Dedifferentiated amniotic fluid mesenchymal stem cell (primary cell): ENCODE measurements around the gene PMS1.
"Not testable (repeated sequence)": the region's sequence is repeated elsewhere in the genome, so short reads cannot be mapped to it uniquely, and the experiment has no call there.

Source experiments
- DNase-seq: peaks from one replicate; pipeline ENCODE4 v3.0.0-alpha.2; 2016; ENCODE audit errors: extremely low spot score

Gene PMS1

DNA sequence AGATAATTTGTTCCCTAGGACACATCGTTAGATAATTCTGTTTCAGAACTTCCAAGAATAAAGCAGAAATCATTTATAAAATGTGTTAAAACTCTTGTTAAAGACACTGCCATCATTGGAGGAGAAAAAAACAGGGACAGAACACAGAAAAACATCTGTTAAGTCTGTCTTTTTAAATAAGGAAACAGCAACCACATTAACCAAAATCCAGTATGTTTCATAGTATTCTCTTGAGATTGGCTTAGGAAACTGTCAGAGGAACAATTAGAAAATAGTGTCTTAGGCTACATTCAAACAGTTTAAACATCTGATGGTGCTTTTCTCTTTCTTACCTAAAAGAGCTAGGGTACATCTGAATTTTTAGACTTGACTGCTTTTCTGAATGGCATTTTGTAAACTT is 81.6 kb downstream of the PMS1 start:
- no peak for DNase-seq

DNA sequence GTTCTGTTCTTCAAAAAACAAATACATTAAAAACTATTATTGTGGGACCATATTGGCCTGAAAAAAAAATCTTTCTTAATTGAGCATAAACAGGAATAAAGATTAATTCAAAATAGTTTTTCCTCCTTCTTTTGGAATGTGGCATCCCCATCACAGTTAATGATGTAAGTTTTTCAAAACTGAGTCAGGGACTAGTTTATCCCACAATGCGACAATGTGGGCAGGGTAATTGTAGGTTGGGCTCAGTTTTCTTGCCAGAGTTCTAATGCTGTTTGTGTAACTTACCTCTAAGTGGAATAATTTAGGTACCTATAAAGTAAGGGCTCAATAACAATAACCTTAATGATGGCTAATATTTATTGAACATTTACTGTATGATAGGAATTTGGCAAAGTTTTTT is 82.0 kb downstream of the PMS1 start:
- peak; percentile 15 for DNase-seq

GRCh38 chr2:189868896-189869295 is 84.6 kb downstream of the PMS1 start:
- no peak for DNase-seq

- DNase-seq, result no peak
These were observed 86.3 kb downstream of the PMS1 start for GRCh38 chr2:189870381-189871085.

GRCh38 chr2:189873696-189874095 is 89.4 kb downstream of the PMS1 start:
- no peak for DNase-seq

DNA sequence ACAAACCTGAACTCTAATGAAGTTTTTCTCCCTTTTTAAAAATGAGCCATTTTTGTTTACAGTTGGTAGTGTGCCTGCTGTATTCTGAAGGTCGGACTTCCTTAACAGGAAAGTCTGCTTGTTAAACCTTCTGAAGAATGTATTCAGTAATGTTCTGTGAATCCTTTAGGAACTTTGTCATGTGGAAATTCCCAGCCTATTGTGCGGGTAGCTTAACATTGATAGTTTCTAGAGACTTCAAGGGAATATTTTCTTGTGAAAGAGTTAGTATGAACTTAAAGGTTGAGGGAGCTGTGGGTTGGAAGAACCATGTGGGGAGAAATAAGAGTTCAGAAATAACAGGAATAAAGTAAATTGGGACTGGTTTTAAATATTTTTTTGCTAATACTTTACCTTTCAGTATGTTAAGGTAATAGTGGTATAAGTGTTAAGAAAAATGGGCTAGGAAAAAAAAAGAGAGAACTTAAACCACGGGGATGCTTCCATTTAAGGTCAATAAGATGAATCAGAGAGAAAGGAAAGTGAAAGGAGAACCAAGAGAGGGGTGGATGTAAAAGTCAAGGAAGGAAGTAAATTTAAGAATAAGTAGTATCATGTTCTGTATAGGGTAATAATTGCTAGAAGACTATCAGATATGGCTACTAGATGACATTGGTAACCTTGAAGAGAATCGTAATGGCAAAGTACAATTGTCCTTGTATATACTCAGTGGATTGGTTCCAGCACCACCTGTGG is 90.5 kb downstream of the PMS1 start:
- no peak for DNase-seq

- no peak for DNase-seq
These were observed 92.0 kb downstream of the PMS1 start for GRCh38 chr2:189876271-189876670.

DNA sequence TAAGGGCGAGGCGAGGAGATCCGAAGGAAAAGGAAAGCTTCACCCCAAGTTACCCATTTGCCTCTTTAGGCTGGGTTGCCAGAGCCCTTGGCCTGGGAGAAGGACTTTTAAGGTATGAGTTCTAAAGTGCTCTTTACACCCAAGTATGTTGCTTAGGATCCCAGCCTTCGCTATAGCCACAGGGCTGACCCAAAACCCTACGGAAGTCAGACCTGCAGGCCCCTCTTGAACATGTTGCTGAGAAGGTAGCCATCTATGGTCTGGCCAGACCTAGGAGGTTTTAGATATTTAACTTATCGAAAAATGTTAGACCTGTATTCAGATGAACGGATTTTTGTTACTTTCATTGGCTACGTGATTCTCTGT is 95.4 kb downstream of the PMS1 start:
- DNase-seq, result no peak

- no peak for DNase-seq
These were observed 96.2 kb downstream of the PMS1 start for GRCh38 chr2:189880429-189880828.

DNA sequence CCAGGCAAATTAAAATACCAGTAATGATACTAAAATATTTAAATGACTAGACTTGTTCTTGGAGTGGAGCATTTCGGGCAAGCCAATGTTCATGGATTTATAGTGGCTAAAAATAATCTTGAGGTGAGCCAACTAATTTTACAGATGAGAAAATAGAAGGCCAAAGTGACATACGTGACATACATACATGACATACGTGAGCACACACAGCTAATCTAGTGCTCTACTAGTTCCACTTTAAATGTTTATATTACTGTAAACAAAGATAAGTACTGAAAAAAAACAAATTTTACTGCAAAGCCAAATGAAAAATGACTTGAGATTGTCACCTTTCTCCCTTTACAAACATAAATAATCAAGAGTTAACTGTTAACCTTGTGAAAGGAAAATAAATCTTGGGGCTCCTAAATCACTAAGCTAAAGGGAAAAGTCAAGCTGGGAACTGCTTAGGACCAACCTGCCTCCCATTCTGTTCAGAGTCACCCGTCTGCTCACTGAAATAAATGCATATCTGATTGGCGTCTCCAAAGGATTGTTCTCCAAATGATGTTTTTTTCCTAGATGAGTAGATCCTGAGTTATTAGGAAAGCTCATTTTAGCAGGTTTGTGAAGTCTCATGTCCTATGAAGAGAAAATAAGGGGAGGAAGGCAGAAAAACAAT is 96.7 kb downstream of the PMS1 start:
- no peak for DNase-seq

DNA sequence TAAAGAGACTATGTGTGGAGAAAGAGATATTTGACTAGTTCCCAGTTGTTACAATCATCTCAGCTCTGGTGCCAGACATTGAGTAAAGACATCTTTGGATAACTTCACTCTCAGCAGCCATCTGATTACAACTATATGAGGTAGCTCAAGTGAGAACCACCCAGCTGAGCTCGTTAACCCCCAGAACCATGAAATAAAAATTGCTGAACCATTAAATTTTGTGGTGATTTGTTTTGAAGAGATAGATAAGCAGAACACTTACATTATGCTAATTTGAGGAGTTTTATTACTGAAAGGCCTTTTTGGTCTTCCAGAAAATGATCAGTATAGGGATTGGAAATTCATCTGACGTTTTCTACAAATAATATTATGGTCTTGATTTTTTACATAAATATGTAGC is 101.1 kb downstream of the PMS1 start:
- DNase-seq, result no peak

DNA sequence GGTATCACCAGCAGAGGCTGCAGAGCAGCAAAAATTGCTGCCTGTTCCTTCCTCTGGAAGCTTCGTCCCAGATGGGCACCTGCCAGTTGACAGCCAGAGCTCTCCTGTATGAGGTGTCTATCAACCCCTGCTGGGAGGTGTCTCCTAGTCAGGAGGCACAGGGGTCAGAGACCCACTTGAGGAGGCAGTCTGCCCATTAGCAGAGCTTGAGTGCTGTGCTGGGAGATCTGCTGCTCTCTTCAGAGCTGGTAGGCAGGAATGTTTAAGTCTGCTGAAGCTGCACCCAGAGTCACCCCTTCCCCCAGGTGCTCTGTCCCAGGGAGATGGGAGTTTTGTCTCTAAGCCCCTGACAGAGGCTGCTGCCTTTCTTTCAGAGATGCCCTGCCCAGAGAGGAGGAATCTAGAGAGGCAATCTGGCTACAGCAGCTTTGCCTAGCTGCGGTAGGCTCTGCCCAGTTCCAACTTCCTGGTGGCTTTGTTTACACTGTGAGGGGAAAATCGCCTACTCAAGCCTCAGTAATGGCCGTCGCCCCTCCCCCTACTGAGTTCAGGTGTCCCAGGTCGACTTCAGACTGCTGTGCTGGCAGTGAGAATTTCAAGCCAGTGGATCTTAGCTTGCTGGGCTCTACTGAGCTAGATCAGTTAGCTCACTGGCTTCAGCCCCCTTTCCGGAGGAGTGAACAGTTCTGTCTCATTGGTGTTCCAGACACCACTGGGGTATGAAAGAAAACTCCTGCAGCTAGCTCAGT is 108.5 kb downstream of the PMS1 start:
- not testable (repeated sequence) for DNase-seq

- DNase-seq, result no peak
These were observed 112.6 kb downstream of the PMS1 start for GRCh38 chr2:189896809-189897208.

- no peak for DNase-seq
These were observed 114.9 kb downstream of the PMS1 start for GRCh38 chr2:189899101-189899500.

DNA sequence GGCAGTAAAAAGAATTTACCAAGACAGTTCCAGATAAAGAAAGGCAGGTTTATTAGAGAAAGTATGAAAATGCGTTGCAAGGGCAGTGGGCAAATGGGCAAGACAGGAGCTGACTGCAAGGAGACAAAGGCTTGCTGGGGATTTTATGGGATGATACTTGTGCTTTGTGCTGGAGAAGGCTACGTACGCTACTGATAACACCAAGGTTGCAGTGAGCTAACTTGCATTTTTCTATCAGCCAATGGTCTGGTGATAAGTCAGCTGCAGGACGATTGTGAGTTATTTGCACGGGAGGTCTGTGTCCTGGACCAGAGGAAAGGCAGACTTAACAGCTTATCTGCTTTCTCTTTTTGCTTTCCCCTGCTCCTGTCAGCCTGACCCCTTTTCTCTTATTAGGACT is 116.5 kb downstream of the PMS1 start:
- DNase-seq, result no peak

DNA sequence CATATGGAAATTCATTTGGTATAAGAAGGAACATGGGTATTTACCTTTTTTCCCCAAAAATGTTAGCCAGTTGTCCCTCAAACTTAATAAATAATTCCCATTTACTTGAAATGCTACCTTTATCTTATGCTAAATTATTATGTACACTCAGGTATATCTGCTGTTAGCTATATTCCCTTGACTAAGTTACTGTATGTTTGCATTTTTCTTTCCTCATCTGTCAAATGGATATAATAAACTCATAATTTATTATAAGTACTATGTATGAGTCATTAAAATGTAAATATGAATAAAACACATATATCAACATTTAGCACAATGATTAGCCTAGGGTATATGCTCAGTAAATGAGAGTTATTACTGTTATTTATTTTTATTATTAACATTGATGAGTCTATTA is 117.4 kb downstream of the PMS1 start:
- DNase-seq, result no peak

GRCh38 chr2:189913821-189914220 is 129.6 kb downstream of the PMS1 start:
- no peak for DNase-seq

DNA sequence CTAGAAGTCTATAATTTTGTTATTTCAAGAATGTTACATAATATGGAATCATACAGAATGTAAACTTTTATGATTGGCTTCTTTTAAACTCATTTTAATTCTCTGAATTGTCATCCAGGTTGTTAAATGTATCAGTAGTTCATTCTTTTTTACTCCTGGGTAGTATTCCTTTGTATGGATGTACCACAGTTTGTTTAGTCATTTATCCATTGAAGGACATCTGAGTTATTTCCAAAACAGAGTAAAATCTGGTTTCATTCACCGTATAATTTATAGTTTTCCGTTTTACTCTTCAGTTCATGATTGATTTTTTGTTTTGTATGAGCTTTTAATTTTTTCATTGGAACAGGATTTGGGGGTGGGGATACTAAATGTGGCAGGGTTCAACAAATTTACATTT is 132.4 kb downstream of the PMS1 start:
- DNase-seq, result no peak
